Thoracic aorta (tissue), 2 donors: ENCODE measurements around the gene ARAF. TPM values are rescaled to one million over a fixed set of nuclear protein-coding genes. Genes with fewer than 3 reads are reported as not detected.
"Not testable (repeated sequence)": the region's sequence is repeated elsewhere in the genome, so short reads cannot be mapped to it uniquely, and the experiment has no call there.

Source experiments
- ATAC-seq: fragments of 150-250 bp; one replicate; pipeline ENCODE4 v1.8.0; 2017; ENCODE audit warnings: low read depth; ENCODE audit not compliant: insufficient number of reproducible peaks, low FRiP score
- DNase-seq: peaks from one replicate; pipeline ENCODE4 v3.0.0-alpha.2; 2020; ENCODE audit warnings: low spot score
- H3K27ac ChIP-seq, 2 donors: fragments of 200-600 bp; sonication (generic); 1 replicate in 1 of 2; 2 replicates in 1 of 2; pipeline ENCODE4 v1.5.1; 2016; ENCODE audit warnings: mild to moderate bottlenecking in 2 of 2, moderate library complexity in 2 of 2
- H3K27me3 ChIP-seq: fragments of 200-600 bp; sonication (generic); replicated peaks from 2 replicates; pipeline ENCODE4 v1.6.0; 2016; ENCODE audit warnings: mild to moderate bottlenecking; ENCODE audit not compliant: insufficient read depth
- H3K36me3 ChIP-seq: fragments of 200-600 bp; sonication (generic); one replicate; pipeline ENCODE4 v1.5.1; 2016
- H3K4me1 ChIP-seq, 2 donors: fragments of 200-600 bp; sonication (generic); 1 replicate in 1 of 2; 2 replicates in 1 of 2; pipeline versions ENCODE4 v1.5.1 to v1.6.0; 2016; ENCODE audit warnings: low read depth in 2 of 2, mild to moderate bottlenecking in 1 of 2; ENCODE audit not compliant: control insufficient read depth in 1 of 2
- H3K4me3 ChIP-seq: fragments of 200-600 bp; sonication (generic); 2 replicates; pipeline ENCODE4 v1.5.1; 2016; ENCODE audit warnings: mild to moderate bottlenecking
- H3K9me3 ChIP-seq: fragments of 200-600 bp; sonication (generic); 2 replicates; pipeline ENCODE4 v1.5.1; 2016
- CTCF ChIP-seq: fragments of 200-600 bp; sonication (generic); IDR thresholded peaks from one replicate; pipeline ENCODE4 v1.5.1; 2019; ENCODE audit warnings: antibody characterized with exemption
- total RNA-seq, 2 donors: library from RNA; depleted of rRNA; stranded (reverse); fragments of >200 nt; gene quantifications; one replicate each; pipeline versions ENCODE4 v1.1.0 to v1.2.3, GENCODE V29; 2016

ARAF gene
- total RNA-seq, 2 donors from 2014 or later = 44.5 to 52.3 TPM

GRCh38 chrX:47593522-47593921 lies 32.5 kb downstream of the ARAF start:
- no peak for TF ChIP-seq CTCF
- H3K4me1 ChIP-seq = peaks cover 4 to 9% of the 10 kb centered on the region in 2 donors
- no peak overlapping the region for H3K4me3 ChIP-seq
- no peak for DNase-seq
- no peaks in the 10 kb centered on the region for H3K36me3 ChIP-seq
- no peak for ATAC-seq
- H3K9me3 ChIP-seq = no peaks in the 10 kb centered on the region
- H3K27me3 ChIP-seq = no peaks in the 10 kb centered on the region
- no peak overlapping the region for H3K27ac ChIP-seq

- no peak for ATAC-seq
- no peak overlapping the region for H3K4me3 ChIP-seq
- peak overlapping the region; percentile 44 to 58 for H3K27ac ChIP-seq
Observed at GRCh38 chrX:47595716-47596251, 34.8 kb downstream of the ARAF start.

DNA sequence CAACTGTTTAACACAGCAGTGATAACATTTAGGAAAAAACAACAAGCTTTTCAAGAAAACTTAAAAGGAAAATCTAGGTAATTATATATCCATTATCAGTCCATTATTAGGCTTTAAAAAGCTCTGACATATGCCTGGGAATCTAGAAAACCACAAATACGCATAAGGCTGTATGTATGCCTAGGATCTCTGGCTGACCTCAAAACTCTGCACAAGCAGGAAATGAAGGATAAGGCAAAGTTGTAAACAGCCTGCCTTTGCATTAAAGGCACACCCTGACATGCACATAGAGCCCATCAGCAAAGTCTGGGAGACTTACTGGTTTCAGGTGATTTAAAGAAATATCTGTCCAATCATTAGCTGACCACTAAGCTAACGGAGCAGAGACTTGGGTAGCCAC lies 35.3 kb downstream of the ARAF start:
- Histone ChIP-seq H3K9me3 (no peaks in the 10 kb centered on the region), H3K27me3 (no peaks in the 10 kb centered on the region), H3K27ac (peak overlapping the region; percentile 44 to 58), H3K36me3 (no peaks in the 10 kb centered on the region), H3K4me1 (peaks cover 4 to 9% of the 10 kb centered on the region in 2 donors), H3K4me3 (no peak overlapping the region)
- ATAC-seq (no peak), DNase-seq (no peak)
- TF ChIP-seq CTCF = no peak

More at GRCh38 chrX:47595716-47596251, 34.8 kb downstream of the ARAF start:
- Histone ChIP-seq H3K36me3 (no peaks in the 10 kb centered on the region), H3K27me3 (no peaks in the 10 kb centered on the region), H3K9me3 (no peaks in the 10 kb centered on the region), H3K4me1 (peaks cover 4 to 9% of the 10 kb centered on the region in 2 donors)
- DNase-seq = no peak
- no peak for TF ChIP-seq CTCF

- H3K4me3 ChIP-seq = no peak overlapping the region
- H3K4me1 ChIP-seq = peaks cover 4 to 9% of the 10 kb centered on the region in 2 donors
- ATAC-seq = no peak
- no peaks in the 10 kb centered on the region for H3K27me3 ChIP-seq
- no peaks in the 10 kb centered on the region for H3K36me3 ChIP-seq
- DNase-seq = no peak
- no peak overlapping the region for H3K27ac ChIP-seq
- TF ChIP-seq CTCF = no peak
- H3K9me3 ChIP-seq = no peaks in the 10 kb centered on the region
Observed at GRCh38 chrX:47597222-47597621, 36.2 kb downstream of the ARAF start.

GRCh38 chrX:47603125-47603524 lies 42.1 kb downstream of the ARAF start:
- H3K4me3 ChIP-seq, H3K27me3 ChIP-seq, H3K4me1 ChIP-seq, ATAC-seq, H3K36me3 ChIP-seq, DNase-seq, H3K27ac ChIP-seq, H3K9me3 ChIP-seq: not testable (repeated sequence)

DNA sequence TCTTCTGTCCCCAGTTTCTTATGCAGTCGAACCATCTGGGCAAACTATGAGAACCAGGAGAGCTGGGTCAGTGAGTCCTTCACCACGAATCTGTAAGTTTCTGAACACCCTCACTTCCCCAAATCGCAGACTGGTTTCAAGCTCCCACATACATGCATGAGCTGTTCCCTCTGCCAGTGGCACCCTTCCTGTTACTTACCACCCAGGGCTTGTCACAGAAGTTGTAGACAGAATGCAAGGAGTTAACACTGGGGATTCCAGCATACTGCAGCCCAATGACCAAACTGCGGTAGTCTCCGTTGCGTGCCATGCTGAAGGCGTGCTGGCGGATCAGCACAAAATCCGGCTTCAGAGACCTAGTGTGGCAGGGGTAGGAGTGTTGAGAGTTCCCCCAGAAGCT lies 44.0 kb downstream of the ARAF start:
- Histone ChIP-seq H3K9me3 (no peaks in the 10 kb centered on the region), H3K36me3 (no peaks in the 10 kb centered on the region), H3K4me1 (no peaks in the 10 kb centered on the region), H3K27me3 (no peaks in the 10 kb centered on the region), H3K27ac (no peak overlapping the region), H3K4me3 (no peak overlapping the region)
- ATAC-seq = no peak
- no peak for DNase-seq
- TF ChIP-seq CTCF = no peak
